HepG2 (cell line): ENCODE measurements around the gene CCNL1. TPM values are rescaled to one million over a fixed set of nuclear protein-coding genes. Genes with fewer than 3 reads are reported as not detected.
A peak's percentile ranks its signal among the peaks of the same experiment; 100 is the strongest.

Experiments used
- ATF2 ChIP-seq: sonication (generic); formaldehyde crosslinking; IDR thresholded peaks from 2 replicates; pipeline ENCODE4 v1.4.0; 2020; ENCODE audit warnings: missing genetic modification reagents
- ATRX ChIP-seq: sonication (generic); formaldehyde crosslinking; IDR thresholded peaks from 2 replicates; pipeline ENCODE4 v1.4.0; 2020; ENCODE audit warnings: missing genetic modification reagents, borderline replicate concordance
- CBX1 ChIP-seq: IDR thresholded peaks from one replicate; pipeline ENCODE4 v1.6.1; 2016; ENCODE audit warnings: antibody characterized with exemption, low read depth
- E2F2 ChIP-seq: sonication (generic); formaldehyde crosslinking; IDR thresholded peaks from 2 replicates; pipeline ENCODE4 v1.4.0; 2020; ENCODE audit warnings: missing genetic modification reagents, borderline replicate concordance
- LBX2 ChIP-seq: sonication (generic); formaldehyde crosslinking; IDR thresholded peaks from 2 replicates; pipeline ENCODE4 v1.5.0; 2020; ENCODE audit warnings: missing genetic modification reagents, mild to moderate bottlenecking, borderline replicate concordance
- NFKBIZ ChIP-seq: IDR thresholded peaks from 2 replicates; pipeline ENCODE4 v1.6.1; 2018; ENCODE audit warnings: missing genetic modification reagents, missing compliant biosample characterization
- PRMT3 ChIP-seq: sonication (generic); formaldehyde crosslinking; IDR thresholded peaks from 2 replicates; pipeline ENCODE4 v1.8.1; 2022; ENCODE audit warnings: low read depth, mild to moderate bottlenecking, moderate library complexity, missing genetic modification reagents, borderline replicate concordance
- RELA ChIP-seq: sonication (generic); formaldehyde crosslinking; IDR thresholded peaks from 2 replicates; pipeline ENCODE4 v1.4.0; 2020; ENCODE audit warnings: missing genetic modification reagents
- STAG1 ChIP-seq: sonication (generic); formaldehyde crosslinking; IDR thresholded peaks from 2 replicates; pipeline ENCODE4 v1.4.0; 2020; ENCODE audit warnings: missing genetic modification reagents
- SUZ12 ChIP-seq: fragments of 150-350 bp; IDR thresholded peaks from 2 replicates; pipeline ENCODE4 v1.6.1; 2014; ENCODE audit warnings: low read depth, low read length
- TRAFD1 ChIP-seq: sonication (generic); formaldehyde crosslinking; IDR thresholded peaks from 2 replicates; pipeline ENCODE4 v1.5.1; 2020; ENCODE audit warnings: missing genetic modification reagents, mild to moderate bottlenecking, borderline replicate concordance
- ZBTB4 ChIP-seq: sonication (generic); formaldehyde crosslinking; IDR thresholded peaks from 2 replicates; pipeline ENCODE4 v1.4.0; 2020; ENCODE audit warnings: missing genetic modification reagents, mild to moderate bottlenecking, borderline replicate concordance
- ZEB1 ChIP-seq: IDR thresholded peaks from 2 replicates; pipeline ENCODE4 v1.6.1; 2012; ENCODE audit warnings: mild to moderate bottlenecking, low read depth, inconsistent platforms; ENCODE audit not compliant: insufficient replicate concordance
- ZFP91 ChIP-seq: sonication (generic); formaldehyde crosslinking; IDR thresholded peaks from 2 replicates; pipeline ENCODE4 v1.9.0; 2022; ENCODE audit warnings: missing genetic modification reagents, mild to moderate bottlenecking, borderline replicate concordance
- ZNF431 ChIP-seq: sonication (generic); formaldehyde crosslinking; IDR thresholded peaks from 2 replicates; pipeline ENCODE4 v1.9.0; 2022; ENCODE audit warnings: missing genetic modification reagents, low read depth, mild to moderate bottlenecking, borderline replicate concordance
- ZNF44 ChIP-seq: sonication (generic); formaldehyde crosslinking; IDR thresholded peaks from 2 replicates; pipeline ENCODE4 v1.5.1; 2020; ENCODE audit warnings: mild to moderate bottlenecking, missing genetic modification reagents
- ZNF484 ChIP-seq: sonication (generic); formaldehyde crosslinking; IDR thresholded peaks from 2 replicates; pipeline ENCODE4 v1.5.1; 2020; ENCODE audit warnings: mild to moderate bottlenecking, low read depth, missing genetic modification reagents, borderline replicate concordance
- ZNF644 ChIP-seq: IDR thresholded peaks from 2 replicates; pipeline ENCODE4 v1.6.1; 2016; ENCODE audit warnings: low read depth
- ZNF777 ChIP-seq: sonication (generic); formaldehyde crosslinking; IDR thresholded peaks from 2 replicates; pipeline ENCODE4 v1.4.0; 2020; ENCODE audit warnings: missing genetic modification reagents
- ZSCAN12 ChIP-seq: sonication (generic); formaldehyde crosslinking; IDR thresholded peaks from 2 replicates; pipeline ENCODE4 v1.9.0; 2021; ENCODE audit warnings: mild to moderate bottlenecking, missing genetic modification reagents
- polyA plus RNA-seq, 8 experiments: library from polyadenylated mRNA; depleted of rRNA in 3 of 8; stranded (reverse) in 7 of 8; unstranded in 1 of 8; fragments of >200 nt; fragmentation: Illumina TruSeq in 4 of 8; extraction: Trizol in 4 of 8; gene quantifications; 2 replicates each; pipeline versions ENCODE4 v1.2.1 to v1.2.3, GENCODE V29; 2011 to 2016; ENCODE audit warnings: low read depth in 4 of 8, missing spikeins in 1 of 8, mixed read lengths in 1 of 8; ENCODE audit not compliant: insufficient read depth in 1 of 8
- total RNA-seq, 5 experiments: library from RNA; depleted of rRNA; stranded (reverse); fragments of >200 nt; fragmentation: Illumina TruSeq; extraction: Trizol; gene quantifications; 2 replicates each; pipeline ENCODE4 v1.2.3, GENCODE V29; 2016; ENCODE audit warnings: low read depth in 1 of 5

The CCNL1 gene
- total and polyA plus RNA-seq, 2 of the 13 experiments (the other 11 are each of a cell fraction or from before 2014, with no cell fraction given) = 151 to 303 TPM

GRCh38 chr3:157135671-157136396, 24.1 kb downstream of the CCNL1 start (continued):
- TF ChIP-seq ZNF44 (CRISPR knock-in tag) = 0 out of 2 replicates have a peak, but pooled peaks have one; percentile 62
- no peak for TF ChIP-seq ZSCAN12 (CRISPR knock-in tag)
- TF ChIP-seq ATF2 (CRISPR knock-in tag) = no peak
- no peak for TF ChIP-seq ZBTB4
- TF ChIP-seq E2F2 (CRISPR knock-in tag) = no peak
- no peak for TF ChIP-seq ZNF484 (CRISPR knock-in tag)
- TF ChIP-seq ZNF644 (CRISPR knock-in tag) = no peak
- TF ChIP-seq LBX2 (CRISPR knock-in tag) = no peak
- TF ChIP-seq TRAFD1 (CRISPR knock-in tag) = no peak
- TF ChIP-seq NFKBIZ (CRISPR knock-in tag) = no peak
- TF ChIP-seq CBX1 = no peak
- no peak for TF ChIP-seq SUZ12
- TF ChIP-seq STAG1 (CRISPR knock-in tag) = peak; percentile 78
- TF ChIP-seq ZFP91 (CRISPR knock-in tag) = no peak
- TF ChIP-seq PRMT3 (CRISPR knock-in tag) = no peak
- no peak for TF ChIP-seq ZNF777 (CRISPR knock-in tag)
- no peak for TF ChIP-seq ZEB1
- no peak for TF ChIP-seq ZNF431
- TF ChIP-seq ATRX = no peak
- TF ChIP-seq RELA (CRISPR knock-in tag) = no peak
